Measurements from ENCODE around the gene NUDT16L1.
A peak's percentile ranks its signal among the peaks of the same experiment; 100 is the strongest.

Gene NUDT16L1

GRCh38 chr16:4683255-4684057, 9.9 kb upstream of the NUDT16L1 start:
- DNase-seq: no peak

- DNase-seq: no peak
Measured at GRCh38 chr16:4684058-4684715, 9.2 kb upstream of the NUDT16L1 start.

GRCh38 chr16:4684763-4685162, 8.6 kb upstream of the NUDT16L1 start:
- no peak for DNase-seq

GRCh38 chr16:4685292-4685691, 8.1 kb upstream of the NUDT16L1 start:
- no peak for DNase-seq

GRCh38 chr16:4685776-4686496, 7.4 kb upstream of the NUDT16L1 start:
- no peak for DNase-seq

- no peak for DNase-seq
Measured at GRCh38 chr16:4686497-4687210, 6.7 kb upstream of the NUDT16L1 start.

- no peak for DNase-seq
Measured at GRCh38 chr16:4687416-4687815, 5.9 kb upstream of the NUDT16L1 start.

GRCh38 chr16:4687946-4688673, 5.3 kb upstream of the NUDT16L1 start:
- DNase-seq: no peak

GRCh38 chr16:4688674-4689045, 4.7 kb upstream of the NUDT16L1 start:
- DNase-seq: no peak

GRCh38 chr16:4689091-4689671, 4.2 kb upstream of the NUDT16L1 start:
- DNase-seq: no peak

- DNase-seq: no peak
Measured at GRCh38 chr16:4689864-4690704, 3.3 kb upstream of the NUDT16L1 start.

- peak in 1 of 5 donors; percentile 7 for DNase-seq
Measured at GRCh38 chr16:4690946-4691665, 2.3 kb upstream of the NUDT16L1 start.

GRCh38 chr16:4691666-4692412, 1.5 kb upstream of the NUDT16L1 start:
- DNase-seq: peak in 1 of 5 donors; percentile 11

- peak in 1 of 5 donors; percentile 9 for DNase-seq
Measured at GRCh38 chr16:4692460-4693295, 684 bp upstream of the NUDT16L1 start.

- DNase-seq: peak; percentile 23 to 60 (median 37)
Measured at GRCh38 chr16:4693956-4694641, 737 bp downstream of the NUDT16L1 start.

- DNase-seq: no peak
Measured at GRCh38 chr16:4694642-4695451, 1.5 kb downstream of the NUDT16L1 start.
